Measurements from ENCODE around the gene TMEM151B. TPM values are rescaled to one million over a fixed set of nuclear protein-coding genes. Genes with fewer than 3 reads are reported as not detected.

TMEM151B gene
- polyA plus RNA-seq, 1 donor from 2014 or later = 66.0 TPM

DNA sequence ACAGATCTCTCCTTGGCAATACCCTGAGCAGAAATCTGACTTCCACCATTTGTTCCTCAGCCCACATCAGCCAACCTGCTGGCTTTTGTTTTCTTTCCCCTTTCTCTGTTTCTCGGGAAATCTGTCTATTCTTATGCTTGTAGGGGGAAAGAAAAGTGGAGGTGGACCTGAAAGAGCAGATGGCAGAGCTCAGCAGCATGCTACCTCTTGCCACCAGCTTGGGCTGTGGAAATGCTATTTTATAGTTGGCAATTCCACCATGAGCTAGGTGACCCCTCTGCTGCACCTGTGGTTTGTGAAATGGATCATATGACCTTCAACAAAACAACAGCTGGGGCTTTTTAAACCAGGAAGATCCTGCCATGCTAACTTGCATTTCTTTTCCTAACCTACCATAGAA lies 65.4 kb downstream of the TMEM151B start:
- no peak for TF ChIP-seq RAD21 (conservative IDR thresholded peaks at IDR 0.05)
- TF ChIP-seq EP300 (conservative IDR thresholded peaks at IDR 0.05; ENCODE audit: poor library complexity, severe bottlenecking) = no peak
- TF ChIP-seq, protein P1, sequence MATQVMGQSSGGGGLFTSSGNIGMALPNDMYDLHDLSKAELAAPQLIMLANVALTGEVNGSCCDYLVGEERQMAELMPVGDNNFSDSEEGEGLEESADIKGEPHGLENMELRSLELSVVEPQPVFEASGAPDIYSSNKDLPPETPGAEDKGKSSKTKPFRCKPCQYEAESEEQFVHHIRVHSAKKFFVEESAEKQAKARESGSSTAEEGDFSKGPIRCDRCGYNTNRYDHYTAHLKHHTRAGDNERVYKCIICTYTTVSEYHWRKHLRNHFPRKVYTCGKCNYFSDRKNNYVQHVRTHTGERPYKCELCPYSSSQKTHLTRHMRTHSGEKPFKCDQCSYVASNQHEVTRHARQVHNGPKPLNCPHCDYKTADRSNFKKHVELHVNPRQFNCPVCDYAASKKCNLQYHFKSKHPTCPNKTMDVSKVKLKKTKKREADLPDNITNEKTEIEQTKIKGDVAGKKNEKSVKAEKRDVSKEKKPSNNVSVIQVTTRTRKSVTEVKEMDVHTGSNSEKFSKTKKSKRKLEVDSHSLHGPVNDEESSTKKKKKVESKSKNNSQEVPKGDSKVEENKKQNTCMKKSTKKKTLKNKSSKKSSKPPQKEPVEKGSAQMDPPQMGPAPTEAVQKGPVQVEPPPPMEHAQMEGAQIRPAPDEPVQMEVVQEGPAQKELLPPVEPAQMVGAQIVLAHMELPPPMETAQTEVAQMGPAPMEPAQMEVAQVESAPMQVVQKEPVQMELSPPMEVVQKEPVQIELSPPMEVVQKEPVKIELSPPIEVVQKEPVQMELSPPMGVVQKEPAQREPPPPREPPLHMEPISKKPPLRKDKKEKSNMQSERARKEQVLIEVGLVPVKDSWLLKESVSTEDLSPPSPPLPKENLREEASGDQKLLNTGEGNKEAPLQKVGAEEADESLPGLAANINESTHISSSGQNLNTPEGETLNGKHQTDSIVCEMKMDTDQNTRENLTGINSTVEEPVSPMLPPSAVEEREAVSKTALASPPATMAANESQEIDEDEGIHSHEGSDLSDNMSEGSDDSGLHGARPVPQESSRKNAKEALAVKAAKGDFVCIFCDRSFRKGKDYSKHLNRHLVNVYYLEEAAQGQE (IDR thresholded peaks at IDR 0.05; ENCODE audit: borderline replicate concordance) = no peak
- no peak overlapping the region for H3K9ac ChIP-seq (ENCODE audit: low read length)
- H3K27me3 ChIP-seq (ENCODE audit: insufficient read depth, low read depth, low read length) = no peaks in the 10 kb centered on the region
- H3F3A ChIP-seq (ENCODE audit: insufficient read depth, low read length, poor library complexity, severe bottlenecking) = no peaks in the 10 kb centered on the region
- no peaks in the 10 kb centered on the region for H4K20me1 ChIP-seq (ENCODE audit: insufficient read depth)
- H3K9me3 ChIP-seq (ENCODE audit: low read length) = no peaks in the 10 kb centered on the region
- H3K4me3 ChIP-seq (ENCODE audit: low read length) = no peak overlapping the region
- no peak overlapping the region for H3K27ac ChIP-seq (ENCODE audit: low read length)
- no peaks in the 10 kb centered on the region for H3K9me2 ChIP-seq (ENCODE audit: insufficient read depth, low read length)
- no peaks in the 10 kb centered on the region for H3K36me3 ChIP-seq (ENCODE audit: insufficient read depth, low read length)
- H3K4me2 ChIP-seq (ENCODE audit: low read length) = no peak overlapping the region
- H2AFZ ChIP-seq (ENCODE audit: low read depth, low read length) = no peak overlapping the region
- no peaks in the 10 kb centered on the region for H3K79me2 ChIP-seq (replicated peaks; ENCODE audit: insufficient read depth, low read length)

DNA sequence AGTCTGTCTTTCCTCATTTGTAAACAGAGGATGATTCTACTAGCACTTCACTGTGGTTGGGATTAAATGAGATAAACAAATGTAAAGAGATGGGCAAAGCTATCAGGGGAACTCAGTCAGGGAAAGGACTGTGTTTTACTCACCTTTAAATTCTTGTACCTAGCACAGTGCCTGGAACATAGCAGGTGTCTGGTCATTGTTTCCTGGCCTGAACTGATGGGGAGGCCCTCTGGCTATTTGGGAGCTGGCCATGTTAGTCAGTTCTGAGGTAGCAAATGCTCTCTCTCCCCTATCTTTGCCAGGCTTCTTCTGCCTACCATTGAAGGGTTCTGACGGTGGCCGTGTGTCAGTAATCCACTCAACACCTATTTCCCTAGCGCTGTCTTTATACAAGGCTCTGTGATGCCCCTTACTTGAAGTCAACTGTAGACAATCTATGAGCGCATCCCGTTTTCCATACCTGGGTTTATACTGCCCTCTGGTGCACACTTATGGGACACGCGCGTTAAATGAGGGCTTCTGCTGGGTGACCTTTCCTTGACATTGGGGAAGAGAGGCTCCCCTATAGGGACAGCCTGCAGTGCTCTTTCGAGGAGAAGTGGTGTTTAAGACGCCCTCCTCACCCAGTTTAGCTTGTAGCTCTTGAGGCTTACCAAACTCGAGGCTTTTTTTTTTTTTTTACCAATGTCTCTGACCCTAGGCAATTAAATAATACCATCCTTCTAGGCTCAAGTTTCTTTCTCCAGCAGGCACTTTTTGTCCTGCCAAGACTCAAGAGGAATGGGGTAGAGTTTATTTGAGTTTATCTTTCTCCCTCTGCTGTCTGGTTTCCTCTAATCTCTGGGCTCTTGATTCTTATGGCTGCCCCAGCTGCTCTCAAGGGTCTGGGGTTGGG lies 68.2 kb downstream of the TMEM151B start:
- Histone ChIP-seq H3K36me3 (ENCODE audit: insufficient read depth, low read length) (no peaks in the 10 kb centered on the region), H3K9me3 (ENCODE audit: low read length) (no peaks in the 10 kb centered on the region), H3K9me2 (ENCODE audit: insufficient read depth, low read length) (no peaks in the 10 kb centered on the region), H3F3A (ENCODE audit: insufficient read depth, low read length, poor library complexity, severe bottlenecking) (no peaks in the 10 kb centered on the region), H3K9ac (ENCODE audit: low read length) (no peak overlapping the region), H2AFZ (ENCODE audit: low read depth, low read length) (no peak overlapping the region), H3K4me3 (ENCODE audit: low read length) (no peak overlapping the region), H3K4me2 (ENCODE audit: low read length) (no peak overlapping the region), H3K27ac (ENCODE audit: low read length) (peak overlapping the region; percentile 23), H3K79me2 (replicated peaks; ENCODE audit: insufficient read depth, low read length) (no peaks in the 10 kb centered on the region), H4K20me1 (ENCODE audit: insufficient read depth) (no peaks in the 10 kb centered on the region), H3K27me3 (ENCODE audit: insufficient read depth, low read depth, low read length) (no peaks in the 10 kb centered on the region)
- TF ChIP-seq, protein P2, sequence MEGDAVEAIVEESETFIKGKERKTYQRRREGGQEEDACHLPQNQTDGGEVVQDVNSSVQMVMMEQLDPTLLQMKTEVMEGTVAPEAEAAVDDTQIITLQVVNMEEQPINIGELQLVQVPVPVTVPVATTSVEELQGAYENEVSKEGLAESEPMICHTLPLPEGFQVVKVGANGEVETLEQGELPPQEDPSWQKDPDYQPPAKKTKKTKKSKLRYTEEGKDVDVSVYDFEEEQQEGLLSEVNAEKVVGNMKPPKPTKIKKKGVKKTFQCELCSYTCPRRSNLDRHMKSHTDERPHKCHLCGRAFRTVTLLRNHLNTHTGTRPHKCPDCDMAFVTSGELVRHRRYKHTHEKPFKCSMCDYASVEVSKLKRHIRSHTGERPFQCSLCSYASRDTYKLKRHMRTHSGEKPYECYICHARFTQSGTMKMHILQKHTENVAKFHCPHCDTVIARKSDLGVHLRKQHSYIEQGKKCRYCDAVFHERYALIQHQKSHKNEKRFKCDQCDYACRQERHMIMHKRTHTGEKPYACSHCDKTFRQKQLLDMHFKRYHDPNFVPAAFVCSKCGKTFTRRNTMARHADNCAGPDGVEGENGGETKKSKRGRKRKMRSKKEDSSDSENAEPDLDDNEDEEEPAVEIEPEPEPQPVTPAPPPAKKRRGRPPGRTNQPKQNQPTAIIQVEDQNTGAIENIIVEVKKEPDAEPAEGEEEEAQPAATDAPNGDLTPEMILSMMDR (IDR thresholded peaks at IDR 0.05; ENCODE audit: poor library complexity, severe bottlenecking) = peak; percentile 96
- TF ChIP-seq EP300 (conservative IDR thresholded peaks at IDR 0.05; ENCODE audit: poor library complexity, severe bottlenecking) (no peak), POLR2AphosphoS5 (IDR thresholded peaks at IDR 0.05) (no peak), SMC3 (conservative IDR thresholded peaks at IDR 0.05; ENCODE audit: poor library complexity) (peak; percentile 99), RAD21 (conservative IDR thresholded peaks at IDR 0.05) (peak; percentile 99), EZH2 (IDR thresholded peaks at IDR 0.05; ENCODE audit: borderline replicate concordance, insufficient read depth, low read length, poor library complexity, severe bottlenecking) (no peak), MXI1 (conservative IDR thresholded peaks at IDR 0.05; ENCODE audit: poor library complexity, severe bottlenecking) (no peak), TAF1 (IDR thresholded peaks at IDR 0.05; ENCODE audit: low read depth) (no peak)
- TF ChIP-seq, protein P1 (IDR thresholded peaks at IDR 0.05; ENCODE audit: borderline replicate concordance) = no peak
